Hepatocyte (in vitro differentiated cells): ENCODE data around the gene MXI1. TPM values are rescaled to one million over a fixed set of nuclear protein-coding genes. Genes with fewer than 3 reads are reported as not detected.

Source experiments
- DNase-seq: peaks from one replicate; pipeline ENCODE4 v3.0.0-alpha.2; 2016; ENCODE audit warnings: low spot score
- H2AFZ ChIP-seq: fragments of 200-600 bp; sonication (generic); 2 replicates; pipeline ENCODE4 v1.6.0; 2016; ENCODE audit warnings: antibody characterized with exemption, mild to moderate bottlenecking
- H3K27ac ChIP-seq: fragments of 200-600 bp; sonication (generic); 2 replicates; pipeline ENCODE4 v1.5.1; 2016; ENCODE audit warnings: mild to moderate bottlenecking
- H3K27me3 ChIP-seq: fragments of 200-600 bp; sonication (generic); 2 replicates; pipeline ENCODE4 v1.6.1; 2016
- H3K36me3 ChIP-seq: fragments of 200-600 bp; sonication (generic); replicated peaks from 2 replicates; pipeline ENCODE4 v1.5.1; 2016; ENCODE audit warnings: low read depth; ENCODE audit not compliant: insufficient read depth
- H3K4me1 ChIP-seq: fragments of 200-600 bp; sonication (generic); 2 replicates; pipeline ENCODE4 v1.5.1; 2016; ENCODE audit warnings: mild to moderate bottlenecking, moderate library complexity; ENCODE audit not compliant: insufficient read depth
- H3K4me2 ChIP-seq: fragments of 200-600 bp; sonication (generic); 2 replicates; pipeline ENCODE4 v1.6.0; 2016
- H3K4me3 ChIP-seq: fragments of 200-600 bp; sonication (generic); 2 replicates; pipeline ENCODE4 v1.5.1; 2016; ENCODE audit warnings: mild to moderate bottlenecking
- H3K79me2 ChIP-seq: fragments of 200-600 bp; sonication (generic); 2 replicates; pipeline ENCODE4 v1.6.0; 2017; ENCODE audit warnings: mild to moderate bottlenecking
- H3K9me2 ChIP-seq: fragments of 200-600 bp; sonication (generic); replicated peaks from 2 replicates; pipeline ENCODE4 v1.6.0; 2017; ENCODE audit warnings: mild to moderate bottlenecking; ENCODE audit not compliant: insufficient read depth
- H3K9me3 ChIP-seq: fragments of 200-600 bp; sonication (generic); 2 replicates; pipeline ENCODE4 v1.5.1; 2016; ENCODE audit warnings: low read depth, mild to moderate bottlenecking
- H4K20me1 ChIP-seq: fragments of 200-600 bp; sonication (generic); 2 replicates; pipeline ENCODE4 v1.6.0; 2016; ENCODE audit warnings: mild to moderate bottlenecking; ENCODE audit not compliant: insufficient read depth, poor library complexity, severe bottlenecking
- EZH2 ChIP-seq: fragments of 200-600 bp; sonication (generic); IDR thresholded peaks from 2 replicates; pipeline ENCODE4 v1.6.1; 2016; ENCODE audit warnings: antibody characterized with exemption, mild to moderate bottlenecking, borderline replicate concordance
- EZH2phosphoT487 ChIP-seq: fragments of 200-600 bp; sonication (generic); IDR thresholded peaks from one replicate; pipeline ENCODE4 v1.6.1; 2018; ENCODE audit warnings: antibody characterized with exemption, mild to moderate bottlenecking, low read depth, moderate library complexity; ENCODE audit not compliant: unreplicated experiment, severe bottlenecking
- WGBS: methylation state at CpG from one replicate; pipeline ENCODE4 v1.1.6; 2016; ENCODE audit warnings: low lambda C conversion rate; ENCODE audit errors: missing lambda C conversion rate; 5-methylcytosine and 5-hydroxymethylcytosine counted together
- polyA plus RNA-seq: library from polyadenylated mRNA; unstranded; fragments of >200 nt; fragmentation: Nextera tagmentation; extraction: Ambion mirVana; gene quantifications from 2 replicates; pipeline ENCODE4 v1.2.1, GENCODE V29; 2016
- total RNA-seq: library from RNA; depleted of rRNA; stranded (reverse); fragments of >200 nt; gene quantifications from 2 replicates; pipeline ENCODE4 v1.2.3, GENCODE V29; 2014
- TF ChIP-seq, protein P1 (sequence below): fragments of 200-600 bp; sonication (generic); IDR thresholded peaks from 2 replicates; pipeline ENCODE4 v1.5.1; 2016; ENCODE audit warnings: antibody characterized with exemption, mild to moderate bottlenecking; ENCODE audit not compliant: poor library complexity

Gene MXI1
- total and polyA plus RNA-seq, 2 experiments from 2014 or later: 14.2 to 14.8 TPM

DNA sequence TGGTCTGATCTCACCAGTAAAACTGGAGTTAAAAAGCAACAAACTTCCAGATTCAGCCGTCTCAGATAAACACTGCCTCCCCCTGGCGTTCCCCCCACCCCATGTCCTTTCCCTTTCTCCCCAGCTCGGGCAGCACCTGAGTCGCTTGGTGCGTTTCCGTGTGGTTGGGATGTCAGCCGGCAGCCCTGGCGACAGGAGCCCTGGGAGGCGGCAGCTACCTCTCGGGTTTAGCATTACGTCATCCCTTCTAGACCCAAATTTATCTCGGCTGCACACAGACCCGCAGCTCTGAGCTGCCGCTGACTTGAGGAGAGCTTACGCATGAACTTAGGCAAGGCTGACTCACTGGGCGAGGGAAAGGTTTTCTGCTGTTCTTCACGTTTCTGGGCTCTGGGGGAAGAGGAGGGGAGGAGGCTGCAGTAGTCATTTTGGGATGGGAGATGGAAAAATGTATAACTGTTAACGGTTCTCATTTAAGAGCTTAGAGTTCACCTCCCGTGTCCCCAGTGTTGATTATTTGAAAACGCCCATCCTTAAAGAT is 14.4 kb downstream of the MXI1 start:
- Histone ChIP-seq H3K9me3 (no peaks in the 10 kb centered on the region), H3K79me2 (peaks cover 42% of the 10 kb centered on the region), H3K4me2 (peak overlapping the region; percentile 79), H2AFZ (peak overlapping the region; percentile 27), H3K27me3 (no peaks in the 10 kb centered on the region), H3K4me1 (peaks cover 19% of the 10 kb centered on the region), H3K27ac (peak overlapping the region; percentile 50), H3K36me3 (no peaks in the 10 kb centered on the region), H3K4me3 (peak overlapping the region; percentile 8), H3K9me2 (no peaks in the 10 kb centered on the region), H4K20me1 (no peaks in the 10 kb centered on the region)
- 3% methylated on average over 20 of the region's 20 CpGs for WGBS
- TF ChIP-seq EZH2phosphoT487: no peak
- TF ChIP-seq, protein P1, sequence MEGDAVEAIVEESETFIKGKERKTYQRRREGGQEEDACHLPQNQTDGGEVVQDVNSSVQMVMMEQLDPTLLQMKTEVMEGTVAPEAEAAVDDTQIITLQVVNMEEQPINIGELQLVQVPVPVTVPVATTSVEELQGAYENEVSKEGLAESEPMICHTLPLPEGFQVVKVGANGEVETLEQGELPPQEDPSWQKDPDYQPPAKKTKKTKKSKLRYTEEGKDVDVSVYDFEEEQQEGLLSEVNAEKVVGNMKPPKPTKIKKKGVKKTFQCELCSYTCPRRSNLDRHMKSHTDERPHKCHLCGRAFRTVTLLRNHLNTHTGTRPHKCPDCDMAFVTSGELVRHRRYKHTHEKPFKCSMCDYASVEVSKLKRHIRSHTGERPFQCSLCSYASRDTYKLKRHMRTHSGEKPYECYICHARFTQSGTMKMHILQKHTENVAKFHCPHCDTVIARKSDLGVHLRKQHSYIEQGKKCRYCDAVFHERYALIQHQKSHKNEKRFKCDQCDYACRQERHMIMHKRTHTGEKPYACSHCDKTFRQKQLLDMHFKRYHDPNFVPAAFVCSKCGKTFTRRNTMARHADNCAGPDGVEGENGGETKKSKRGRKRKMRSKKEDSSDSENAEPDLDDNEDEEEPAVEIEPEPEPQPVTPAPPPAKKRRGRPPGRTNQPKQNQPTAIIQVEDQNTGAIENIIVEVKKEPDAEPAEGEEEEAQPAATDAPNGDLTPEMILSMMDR: peak; percentile 47
- peak; percentile 89 for DNase-seq

DNA sequence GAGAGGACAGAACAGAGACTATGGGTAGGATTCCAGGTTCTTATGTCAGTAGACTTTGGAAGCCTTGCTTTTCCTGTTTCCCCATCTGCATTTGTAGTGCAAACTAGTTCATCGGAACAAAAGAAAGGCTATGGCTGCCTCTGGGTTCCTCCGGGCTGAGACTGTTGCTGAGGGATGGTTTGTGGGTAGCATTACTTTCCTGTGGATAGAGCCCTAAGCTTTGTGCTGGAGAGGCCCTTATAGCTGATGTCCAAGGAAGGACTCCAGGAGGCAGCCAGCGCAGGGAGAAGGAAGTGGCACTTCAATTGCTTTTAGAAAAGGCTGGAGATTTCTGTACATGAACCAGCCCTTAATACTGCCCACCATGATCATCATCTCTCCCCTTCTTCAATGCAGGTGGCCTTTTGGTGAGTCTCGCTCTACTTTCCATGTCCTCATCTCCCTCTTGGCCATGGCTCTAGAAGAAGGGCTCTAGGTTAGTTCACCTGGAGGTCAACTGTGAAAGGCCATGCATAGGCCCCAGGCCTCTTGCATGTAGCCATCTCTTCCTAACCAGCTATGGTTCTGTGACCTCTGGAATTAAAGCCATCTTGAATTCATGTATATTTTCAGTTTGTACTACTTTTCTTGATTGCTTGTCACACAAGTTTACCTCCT is 15.4 kb downstream of the MXI1 start:
- peaks cover 37% of the 10 kb centered on the region for H3K79me2 ChIP-seq
- no peaks in the 10 kb centered on the region for H3K27me3 ChIP-seq
- DNase-seq: no peak
- H3K4me1 ChIP-seq: peaks cover 12% of the 10 kb centered on the region
- H3K9me2 ChIP-seq: no peaks in the 10 kb centered on the region
- 84% methylated on average over 4 of the region's 4 CpGs for WGBS
- H2AFZ ChIP-seq: no peak overlapping the region
- H3K4me3 ChIP-seq: no peak overlapping the region
- TF ChIP-seq EZH2: no peak
- TF ChIP-seq, protein P1: no peak
- TF ChIP-seq EZH2phosphoT487: no peak
- H3K4me2 ChIP-seq: peak overlapping the region; percentile 79
- peak overlapping the region; percentile 50 for H3K27ac ChIP-seq
- H4K20me1 ChIP-seq: no peaks in the 10 kb centered on the region
- no peaks in the 10 kb centered on the region for H3K36me3 ChIP-seq
- H3K9me3 ChIP-seq: no peaks in the 10 kb centered on the region

DNA sequence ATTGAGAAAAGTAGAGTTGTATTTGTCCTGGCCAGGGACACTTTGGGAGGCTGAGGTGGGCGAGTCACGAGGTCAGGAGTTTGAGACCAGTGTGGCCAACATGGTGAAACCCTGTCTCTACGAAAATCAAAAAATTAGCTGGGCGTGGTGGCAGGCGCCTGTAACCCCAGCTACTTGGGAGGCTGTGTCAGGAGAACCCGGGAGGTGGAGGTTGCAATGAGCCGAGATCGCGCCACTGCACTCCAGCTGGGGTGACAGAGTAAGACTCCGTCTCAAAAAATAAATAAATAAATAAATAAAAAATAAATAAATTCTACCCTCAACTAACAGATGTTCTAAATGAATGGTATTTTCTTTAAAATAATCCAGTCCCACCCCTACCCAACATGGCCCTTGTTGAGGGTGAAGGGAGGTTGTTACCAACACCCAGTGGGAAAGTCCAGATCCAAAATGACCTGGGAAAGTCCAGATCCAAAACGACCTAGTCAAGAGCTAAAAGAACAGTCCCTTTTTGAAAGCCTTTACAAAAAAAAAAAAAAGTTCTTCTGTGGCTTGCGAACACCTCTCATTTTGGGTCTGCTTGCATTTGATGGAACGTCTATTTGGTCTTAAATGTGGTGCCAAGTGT is 16.0 kb downstream of the MXI1 start:
- no peak for DNase-seq
- no peaks in the 10 kb centered on the region for H3K36me3 ChIP-seq
- H3K27me3 ChIP-seq: no peaks in the 10 kb centered on the region
- peaks cover 39% of the 10 kb centered on the region for H3K79me2 ChIP-seq
- no peaks in the 10 kb centered on the region for H3K9me2 ChIP-seq
- no peaks in the 10 kb centered on the region for H4K20me1 ChIP-seq
- H3K4me3 ChIP-seq: no peak overlapping the region
- 90% methylated on average over 13 of the region's 13 CpGs for WGBS
- H3K9me3 ChIP-seq: no peaks in the 10 kb centered on the region
- TF ChIP-seq EZH2 (no peak), EZH2phosphoT487 (no peak)
- TF ChIP-seq, protein P1: no peak
- no peak overlapping the region for H3K27ac ChIP-seq
- H3K4me1 ChIP-seq: peaks cover 12% of the 10 kb centered on the region
- no peak overlapping the region for H2AFZ ChIP-seq
- no peak overlapping the region for H3K4me2 ChIP-seq
